Hematopoietic multipotent progenitor cell treated with erythropoietin and hydrocortisone succinate and interleukin-3 and kit ligand, for 15 days (in vitro differentiated cells): ENCODE data around the gene NCKAP5.

Experiments
- DNase-seq: peaks from one replicate; pipeline ENCODE4 v3.0.0-alpha.2; 2015; ENCODE audit warnings: low spot score

NCKAP5 gene

GRCh38 chr2:132937629-132938028, 630.6 kb downstream of the NCKAP5 start:
- DNase-seq, result no peak

DNA sequence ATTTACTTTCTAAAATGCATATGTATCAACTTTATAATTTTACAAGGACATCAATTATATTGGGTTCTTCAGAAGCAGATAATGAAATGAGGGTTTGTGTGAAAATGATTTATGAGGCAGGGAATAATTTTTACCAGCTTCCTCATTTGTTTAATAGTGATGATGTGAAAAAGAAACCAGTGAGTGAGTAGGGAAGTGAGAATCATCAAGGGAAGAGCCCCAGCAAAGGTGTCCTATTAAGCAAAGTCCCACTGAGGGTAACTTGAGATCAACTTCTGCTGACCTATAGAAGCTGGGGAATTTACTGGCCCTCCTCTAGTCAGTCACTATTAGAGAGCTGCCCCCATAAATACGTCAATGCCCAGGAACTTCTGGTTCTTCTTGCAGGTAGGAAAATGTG, 631.5 kb downstream of the NCKAP5 start:
- no peak for DNase-seq

DNA sequence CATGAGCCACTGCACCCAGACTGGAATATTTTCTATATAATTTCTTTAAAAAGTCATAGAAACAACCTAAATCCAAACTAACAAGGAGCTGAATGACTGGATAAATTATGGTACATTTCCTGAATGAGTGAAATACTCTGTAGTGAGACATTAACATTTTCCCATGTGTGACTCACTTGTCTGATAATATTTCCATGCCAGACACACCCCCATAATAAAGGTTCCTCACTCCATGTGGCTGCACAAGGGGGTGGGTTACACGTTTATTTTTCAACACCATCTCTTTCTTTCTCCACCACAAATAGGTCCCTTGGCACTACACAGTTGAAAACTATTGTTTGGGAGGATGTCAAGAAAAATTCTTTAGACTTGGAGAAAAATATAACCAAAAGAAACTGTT, 632.0 kb downstream of the NCKAP5 start:
- DNase-seq, result no peak

DNA sequence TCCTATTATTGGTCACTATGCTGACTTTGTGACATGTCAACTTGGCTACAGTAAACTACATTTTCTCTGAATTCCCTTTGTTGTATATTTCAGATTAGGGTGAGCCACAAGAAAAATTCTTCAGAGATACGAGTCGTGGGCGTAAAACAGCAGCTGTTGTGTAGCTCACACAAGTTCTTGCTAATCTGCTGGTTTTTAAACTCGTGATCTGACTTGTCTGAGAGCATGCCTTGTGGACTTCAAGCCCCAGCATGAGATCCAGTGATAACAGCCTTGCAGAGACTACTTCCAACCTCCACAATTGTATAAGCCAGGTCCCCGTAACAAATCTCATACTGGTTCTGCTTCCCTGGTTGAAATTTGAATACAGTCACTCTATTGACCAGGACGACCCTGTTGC, 638.5 kb downstream of the NCKAP5 start:
- DNase-seq, result no peak

- DNase-seq, result no peak
Measured at GRCh38 chr2:132923787-132924186, 644.5 kb downstream of the NCKAP5 start.

- no peak for DNase-seq
Measured at GRCh38 chr2:132915812-132916549, 652.3 kb downstream of the NCKAP5 start.

DNA sequence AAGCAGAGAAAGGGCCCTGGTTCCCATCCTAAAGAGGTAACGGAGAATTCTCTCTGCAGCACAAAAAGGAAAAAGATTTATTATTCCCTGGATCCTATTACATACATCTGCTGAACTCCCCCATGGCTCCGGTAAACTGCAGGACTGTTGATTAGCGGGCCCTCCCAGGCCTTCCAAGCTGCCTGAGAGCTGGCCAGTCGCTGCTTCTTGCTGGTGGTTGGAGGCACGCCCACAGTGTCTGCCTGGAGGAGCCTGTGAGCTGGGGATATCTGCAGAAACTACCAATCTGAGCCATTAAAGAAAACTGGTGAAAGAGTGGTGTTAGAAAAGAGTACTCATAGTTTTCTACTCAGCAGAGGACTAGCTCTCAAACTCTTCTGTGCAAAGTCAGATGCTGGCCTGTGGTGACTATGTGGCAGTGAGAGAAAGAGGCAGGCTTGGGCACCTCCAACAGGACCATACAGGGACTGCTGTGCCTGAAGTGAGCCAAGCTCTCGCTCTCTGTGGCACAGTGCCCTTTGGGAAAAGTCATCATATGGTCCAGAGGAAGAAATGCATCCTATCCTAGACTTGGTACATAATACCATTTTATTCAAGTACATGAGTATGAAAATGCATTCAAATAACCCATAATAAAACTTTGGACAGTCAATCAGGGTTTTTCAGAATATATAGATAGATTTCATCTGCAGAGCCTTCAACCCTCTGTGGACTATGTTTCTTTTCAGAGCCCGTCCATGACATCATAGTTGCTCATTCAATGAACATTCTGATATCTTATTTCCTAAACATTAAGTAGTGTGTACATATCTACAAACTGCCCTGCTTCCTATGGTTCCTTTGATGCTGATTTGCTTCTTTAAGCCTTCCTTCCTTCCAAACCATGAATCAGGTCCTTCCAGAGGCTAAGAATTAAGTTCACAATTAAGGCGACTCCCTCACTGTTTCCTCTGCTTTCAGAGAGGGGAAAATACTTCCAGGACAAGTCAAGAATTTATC, 656.2 kb downstream of the NCKAP5 start:
- no peak for DNase-seq

GRCh38 chr2:132910432-132910831, 657.8 kb downstream of the NCKAP5 start:
- no peak for DNase-seq

DNA sequence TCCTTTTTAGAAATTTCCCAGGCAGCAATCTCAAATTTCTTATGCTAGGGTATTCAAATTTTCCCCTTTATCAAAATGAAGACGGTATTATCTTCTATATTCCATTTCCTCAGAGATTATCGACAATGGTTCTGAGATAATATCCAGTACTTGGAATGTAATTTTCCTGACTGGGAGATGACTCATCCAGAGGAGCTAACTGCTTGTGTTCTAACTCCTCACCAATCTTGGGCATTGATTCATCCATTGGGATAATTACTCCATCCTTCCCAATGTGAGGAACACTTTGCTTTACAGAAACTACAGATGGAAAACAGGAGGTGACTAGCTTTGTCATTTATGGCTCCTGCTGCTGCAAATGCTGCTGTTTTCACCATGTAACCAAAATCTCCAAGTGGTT, 658.8 kb downstream of the NCKAP5 start:
- DNase-seq, result no peak

GRCh38 chr2:132904142-132904842, 664.0 kb downstream of the NCKAP5 start:
- no peak for DNase-seq

DNA sequence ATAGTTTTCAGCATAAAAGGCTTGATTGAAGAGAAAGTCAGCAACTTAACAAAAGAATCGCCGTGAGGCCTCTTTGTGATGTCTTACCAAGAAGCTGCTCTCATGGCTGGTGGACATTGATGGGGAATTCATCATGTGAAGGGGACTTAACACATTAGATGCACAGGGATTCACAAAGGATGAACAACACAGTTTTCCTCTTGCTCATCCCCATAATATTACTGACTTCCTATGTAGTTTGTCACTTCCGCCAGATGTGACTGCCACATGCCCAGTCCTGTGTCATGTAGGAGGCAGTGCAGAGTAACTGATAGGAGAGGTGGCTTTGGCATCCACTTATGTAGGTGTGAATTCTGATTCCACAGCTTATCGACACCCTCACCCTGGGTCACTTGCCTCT, 665.6 kb downstream of the NCKAP5 start:
- no peak for DNase-seq

DNA sequence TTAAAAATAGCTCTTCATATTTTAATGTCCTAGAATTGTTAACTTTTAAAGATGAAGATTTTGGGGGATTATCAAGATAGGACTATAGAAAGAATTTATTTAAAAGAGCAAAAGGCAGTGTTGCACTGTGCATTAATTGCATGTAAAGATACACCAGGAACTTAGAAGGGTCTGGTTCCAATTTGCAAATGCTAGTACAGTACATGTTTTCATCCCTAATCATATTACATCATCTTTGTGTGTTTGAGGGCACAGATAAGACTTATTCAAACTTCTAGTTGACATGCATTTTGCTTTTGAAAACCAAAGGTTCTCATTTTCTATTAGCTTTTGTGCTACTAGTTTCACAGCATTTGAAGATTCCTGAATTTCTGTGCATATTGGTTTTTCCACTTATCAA, 666.6 kb downstream of the NCKAP5 start:
- DNase-seq, result no peak

DNA sequence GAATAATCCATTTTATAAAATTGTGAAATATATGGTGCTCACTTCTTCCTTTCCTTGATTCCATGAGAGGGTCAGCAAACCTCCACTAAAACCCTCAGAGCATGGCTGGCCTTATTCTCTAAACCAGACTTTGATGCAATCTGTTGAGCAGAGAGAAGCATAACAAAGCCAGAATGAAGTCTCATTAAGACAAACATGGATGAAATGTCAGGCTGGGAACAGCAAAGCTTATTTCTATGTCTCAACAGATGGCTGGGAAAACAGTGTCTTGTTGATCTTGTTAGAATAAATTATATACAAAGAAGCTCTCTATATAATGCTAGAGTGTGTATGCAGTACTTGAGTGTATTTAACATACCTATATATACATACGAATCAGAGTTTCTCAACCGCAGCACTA, 671.2 kb downstream of the NCKAP5 start:
- no peak for DNase-seq

DNA sequence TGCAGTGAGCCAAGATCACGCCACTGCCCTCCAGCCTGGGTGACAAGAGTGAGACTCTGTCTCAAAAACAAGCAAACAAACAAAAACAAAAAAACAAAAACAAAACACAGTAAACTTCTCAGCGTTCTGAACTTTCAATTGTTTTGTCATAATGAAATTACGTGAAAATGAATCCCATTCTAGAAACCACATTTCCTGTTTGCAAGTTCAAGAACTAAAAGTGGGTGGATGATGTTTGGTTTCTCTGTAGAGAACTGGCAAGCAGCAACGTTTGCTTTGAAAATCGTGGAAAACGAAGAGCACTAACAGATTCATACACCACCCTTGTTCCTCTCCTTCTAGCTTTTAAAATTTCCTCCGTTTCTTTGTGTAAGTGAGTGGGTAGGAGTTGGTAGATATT, 672.2 kb downstream of the NCKAP5 start:
- DNase-seq, result no peak

- no peak for DNase-seq
Measured at GRCh38 chr2:132891498-132891897, 676.8 kb downstream of the NCKAP5 start.

DNA sequence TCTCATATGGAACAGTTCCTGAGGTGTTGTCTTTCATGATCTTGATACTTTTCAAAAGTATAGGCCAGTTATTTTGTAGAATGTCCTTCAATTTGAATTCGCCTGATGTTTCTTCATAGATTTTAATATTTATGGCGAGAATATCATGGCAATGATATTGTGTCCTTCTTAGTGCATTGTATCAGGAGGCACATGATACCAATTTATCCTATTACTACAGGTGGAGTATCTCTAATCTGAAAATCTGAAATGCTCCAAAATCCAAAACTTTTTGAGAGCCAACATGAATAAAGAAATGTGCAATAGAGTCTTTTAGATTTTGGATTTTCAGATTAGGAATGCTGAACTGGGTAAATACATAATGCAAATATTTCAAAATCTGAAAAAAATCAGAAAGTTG, 681.7 kb downstream of the NCKAP5 start:
- no peak for DNase-seq

DNA sequence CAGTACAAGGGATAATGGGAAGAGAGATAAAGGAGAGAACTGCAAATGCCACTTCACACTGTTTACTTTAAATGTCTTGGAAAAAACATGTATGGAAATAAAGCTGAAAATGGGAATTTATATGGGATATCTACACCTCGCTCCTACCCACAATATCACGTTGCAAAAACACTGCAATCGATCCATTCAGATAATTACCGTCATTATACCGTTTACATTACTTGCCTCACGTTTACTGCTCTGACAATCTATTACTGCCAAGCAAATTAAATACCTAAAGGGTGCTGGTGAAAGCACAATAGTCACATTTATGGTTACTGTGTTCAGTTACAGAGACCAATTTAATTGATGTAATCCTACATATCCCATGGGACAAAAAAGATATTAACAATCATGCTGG, 683.6 kb downstream of the NCKAP5 start:
- no peak for DNase-seq

- DNase-seq, result no peak
Measured at GRCh38 chr2:132884292-132884691, 684.0 kb downstream of the NCKAP5 start.

GRCh38 chr2:132883430-132883829, 684.8 kb downstream of the NCKAP5 start:
- DNase-seq, result no peak

GRCh38 chr2:132881546-132881945, 686.7 kb downstream of the NCKAP5 start:
- DNase-seq, result no peak

- no peak for DNase-seq
Measured at GRCh38 chr2:132877923-132878322, 690.3 kb downstream of the NCKAP5 start.

- no peak for DNase-seq
Measured at GRCh38 chr2:132876745-132877391, 691.4 kb downstream of the NCKAP5 start.
